ENCODE results near the gene ADM2. TPM values are rescaled to one million over a fixed set of nuclear protein-coding genes. Genes with fewer than 3 reads are reported as not detected.

The ADM2 gene
- total and polyA plus RNA-seq, 2 experiments from 2014 or later: 0.10 to 0.39 TPM

DNA sequence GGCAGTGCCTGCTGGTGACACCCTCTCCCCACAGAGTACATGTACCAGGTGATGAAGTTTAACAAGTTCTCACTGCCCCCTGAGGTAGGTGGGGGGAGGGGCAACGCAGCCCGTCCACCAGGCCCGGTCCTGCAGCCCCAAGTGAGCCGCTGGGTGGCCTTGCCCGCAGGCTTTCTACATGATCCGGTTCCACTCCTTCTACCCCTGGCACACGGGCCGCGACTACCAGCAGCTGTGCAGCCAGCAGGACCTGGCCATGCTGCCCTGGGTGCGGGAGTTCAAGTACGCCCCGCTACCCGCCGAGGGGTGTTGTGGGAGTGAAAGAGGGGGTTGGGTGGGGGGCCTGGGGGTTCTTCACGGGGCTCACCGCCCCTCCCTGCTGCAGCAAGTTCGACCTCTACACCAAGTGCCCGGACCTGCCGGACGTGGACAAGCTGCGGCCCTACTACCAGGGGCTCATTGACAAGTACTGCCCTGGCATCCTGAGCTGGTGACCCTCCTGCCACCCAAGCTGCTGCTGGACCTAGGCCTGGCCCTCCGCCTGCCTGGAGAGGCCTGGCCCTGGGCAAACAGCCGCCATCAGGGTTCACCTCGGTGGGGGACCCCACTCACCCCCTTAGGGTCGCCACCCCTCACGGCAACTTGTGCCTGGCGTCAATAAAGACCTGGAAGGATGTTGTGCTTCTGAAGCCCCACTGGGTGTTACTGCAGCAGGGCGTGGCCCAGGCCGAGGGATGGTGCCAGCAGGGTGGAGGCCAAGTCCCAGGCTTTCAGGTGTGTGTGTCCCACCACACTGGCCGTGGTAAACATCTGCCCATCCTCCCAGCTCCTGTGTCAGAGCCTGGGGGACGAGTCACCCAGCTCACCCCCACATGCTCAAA, 8.3 kb downstream of the ADM2 start:
- Histone ChIP-seq H3K27ac (no peak overlapping the region), H3K4me3 (no peak overlapping the region), H3K4me1 (ENCODE audit: low read depth) (no peaks in the 10 kb centered on the region), H3K36me3 (no peaks in the 10 kb centered on the region), H3K27me3 (no peaks in the 10 kb centered on the region), H3K9me3 (ENCODE audit: low read depth) (no peaks in the 10 kb centered on the region)
- DNase-seq (ENCODE audit: low read depth in 1 of 2, low spot score in 1 of 2): no peak
- TF ChIP-seq, protein P1, sequence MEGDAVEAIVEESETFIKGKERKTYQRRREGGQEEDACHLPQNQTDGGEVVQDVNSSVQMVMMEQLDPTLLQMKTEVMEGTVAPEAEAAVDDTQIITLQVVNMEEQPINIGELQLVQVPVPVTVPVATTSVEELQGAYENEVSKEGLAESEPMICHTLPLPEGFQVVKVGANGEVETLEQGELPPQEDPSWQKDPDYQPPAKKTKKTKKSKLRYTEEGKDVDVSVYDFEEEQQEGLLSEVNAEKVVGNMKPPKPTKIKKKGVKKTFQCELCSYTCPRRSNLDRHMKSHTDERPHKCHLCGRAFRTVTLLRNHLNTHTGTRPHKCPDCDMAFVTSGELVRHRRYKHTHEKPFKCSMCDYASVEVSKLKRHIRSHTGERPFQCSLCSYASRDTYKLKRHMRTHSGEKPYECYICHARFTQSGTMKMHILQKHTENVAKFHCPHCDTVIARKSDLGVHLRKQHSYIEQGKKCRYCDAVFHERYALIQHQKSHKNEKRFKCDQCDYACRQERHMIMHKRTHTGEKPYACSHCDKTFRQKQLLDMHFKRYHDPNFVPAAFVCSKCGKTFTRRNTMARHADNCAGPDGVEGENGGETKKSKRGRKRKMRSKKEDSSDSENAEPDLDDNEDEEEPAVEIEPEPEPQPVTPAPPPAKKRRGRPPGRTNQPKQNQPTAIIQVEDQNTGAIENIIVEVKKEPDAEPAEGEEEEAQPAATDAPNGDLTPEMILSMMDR (IDR thresholded peaks at IDR 0.05; ENCODE audit: low read depth, low read length): no peak

DNA sequence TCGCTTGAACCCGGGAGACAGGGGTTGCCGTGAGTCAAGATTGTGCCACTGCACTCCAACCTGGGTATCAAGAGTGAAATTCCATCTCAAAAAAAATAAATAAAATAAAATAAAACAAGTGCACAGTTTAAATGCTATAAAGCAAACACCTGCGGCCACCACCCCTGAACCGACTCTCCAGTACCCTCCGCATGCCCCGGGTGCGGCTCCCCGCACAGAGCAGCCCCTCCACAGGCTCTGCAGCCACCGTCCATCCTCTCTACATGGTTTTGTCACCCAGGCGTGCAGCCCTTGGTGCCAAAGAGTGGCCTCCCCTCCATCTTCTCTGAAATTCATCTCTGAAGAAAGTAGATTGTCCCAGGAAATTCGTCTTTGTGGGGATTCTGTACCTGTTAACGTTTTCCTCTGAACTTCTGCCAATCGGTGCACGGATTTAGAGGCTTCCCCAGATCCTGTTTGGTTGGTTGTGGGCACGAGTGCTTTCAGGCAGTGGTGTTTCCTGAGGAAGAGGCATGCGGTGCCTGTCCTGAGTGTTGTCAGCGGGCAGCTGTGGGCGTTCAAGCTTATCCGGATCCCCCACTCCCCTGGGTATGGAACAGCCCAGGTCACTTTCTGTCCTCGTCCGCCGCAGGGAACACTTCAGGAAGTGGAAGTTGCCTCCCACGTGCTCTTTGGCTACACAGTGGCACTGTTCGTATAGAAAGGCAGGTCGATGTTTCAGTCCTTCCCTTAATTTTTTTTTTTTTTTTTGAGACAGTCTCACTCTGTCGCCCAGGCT, 9.4 kb downstream of the ADM2 start:
- H3K4me1 ChIP-seq (ENCODE audit: low read depth): no peaks in the 10 kb centered on the region
- H3K4me3 ChIP-seq: no peak overlapping the region
- no peak for DNase-seq (ENCODE audit: low read depth in 1 of 2, low spot score in 1 of 2)
- H3K27me3 ChIP-seq: no peaks in the 10 kb centered on the region
- no peaks in the 10 kb centered on the region for H3K9me3 ChIP-seq (ENCODE audit: low read depth)
- H3K27ac ChIP-seq: no peak overlapping the region
- H3K36me3 ChIP-seq: no peaks in the 10 kb centered on the region
- TF ChIP-seq, protein P1 (IDR thresholded peaks at IDR 0.05; ENCODE audit: low read depth, low read length): no peak

DNA sequence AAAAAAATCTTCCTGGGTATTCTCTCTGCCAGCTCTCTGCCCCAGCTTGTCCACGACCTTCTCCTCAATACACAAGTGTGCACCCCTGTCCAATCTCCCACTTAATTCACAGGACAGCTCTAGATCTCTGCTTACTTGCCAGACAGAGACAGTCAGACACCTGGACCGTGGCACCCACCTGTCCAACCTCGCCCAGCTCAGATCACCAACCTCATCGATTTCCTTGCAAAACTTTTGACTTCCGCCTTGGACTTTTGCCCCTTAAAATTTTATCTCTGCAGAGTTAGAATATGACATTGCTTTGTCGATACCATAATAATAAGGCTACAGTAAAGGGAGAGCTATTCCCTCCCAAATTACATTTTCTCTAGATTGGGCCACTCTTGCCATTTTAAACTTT, 15.8 kb downstream of the ADM2 start:
- Histone ChIP-seq H3K4me1 (ENCODE audit: low read depth) (no peaks in the 10 kb centered on the region), H3K9me3 (ENCODE audit: low read depth) (no peaks in the 10 kb centered on the region), H3K4me3 (no peak overlapping the region), H3K27ac (no peak overlapping the region), H3K36me3 (no peaks in the 10 kb centered on the region), H3K27me3 (no peaks in the 10 kb centered on the region)
- DNase-seq (ENCODE audit: low read depth in 1 of 2, low spot score in 1 of 2): no peak
- TF ChIP-seq, protein P1 (IDR thresholded peaks at IDR 0.05; ENCODE audit: low read depth, low read length): no peak

DNA sequence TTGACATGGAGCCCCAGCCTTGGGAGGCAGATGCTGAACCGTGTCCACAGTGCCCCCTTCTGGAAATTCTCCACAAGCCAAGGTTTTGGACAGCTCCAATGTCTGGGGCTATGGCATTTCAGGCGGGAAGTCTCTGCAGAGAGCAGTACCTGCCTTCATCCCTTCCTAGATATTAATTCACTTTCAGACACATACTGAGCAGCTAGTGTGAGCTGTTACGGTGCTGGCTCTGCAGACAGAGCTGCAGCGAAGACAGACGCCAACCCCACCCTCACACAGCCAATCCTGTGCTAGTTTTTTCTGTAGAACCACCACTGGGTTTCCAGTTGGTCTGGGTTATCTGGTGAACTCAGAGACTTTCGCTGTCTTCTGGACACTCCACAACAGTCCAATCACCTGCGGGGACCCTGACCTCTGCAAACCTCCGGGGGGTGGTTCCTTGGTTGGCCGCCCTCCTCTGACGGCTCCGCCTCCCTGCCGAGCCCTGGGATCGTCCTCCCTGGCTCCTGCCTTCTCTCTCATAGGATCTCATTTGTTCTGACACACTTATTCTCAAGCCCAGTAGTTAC, 17.1 kb downstream of the ADM2 start:
- Histone ChIP-seq H3K36me3 (no peaks in the 10 kb centered on the region), H3K27me3 (no peaks in the 10 kb centered on the region), H3K9me3 (ENCODE audit: low read depth) (no peaks in the 10 kb centered on the region), H3K4me1 (ENCODE audit: low read depth) (no peaks in the 10 kb centered on the region), H3K27ac (no peak overlapping the region), H3K4me3 (no peak overlapping the region)
- TF ChIP-seq, protein P1 (IDR thresholded peaks at IDR 0.05; ENCODE audit: low read depth, low read length): peak; percentile 79
- peak; percentile 70 to 86 for DNase-seq (ENCODE audit: low read depth in 1 of 2, low spot score in 1 of 2)

DNA sequence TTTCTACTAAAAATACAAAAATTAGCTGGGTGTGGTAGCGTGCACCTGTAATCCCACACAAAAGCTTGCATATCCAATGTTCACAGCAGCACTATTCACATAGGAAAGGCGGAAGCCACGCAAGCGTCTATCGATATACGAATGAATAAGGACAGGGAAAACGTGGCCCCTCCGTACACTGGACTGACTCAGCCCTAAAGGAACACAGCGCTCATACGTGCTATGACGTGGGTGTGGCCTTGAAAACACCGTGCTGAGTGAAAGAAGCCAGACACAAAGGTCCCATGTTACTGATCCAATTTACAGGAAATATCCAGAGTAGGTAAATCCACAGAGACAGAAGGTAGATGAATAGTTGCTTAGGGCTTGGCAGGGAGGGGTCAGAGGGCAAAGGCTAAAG, 19.1 kb downstream of the ADM2 start:
- H3K4me1 ChIP-seq (ENCODE audit: low read depth): no peaks in the 10 kb centered on the region
- no peak overlapping the region for H3K27ac ChIP-seq
- H3K4me3 ChIP-seq: no peak overlapping the region
- no peaks in the 10 kb centered on the region for H3K9me3 ChIP-seq (ENCODE audit: low read depth)
- TF ChIP-seq, protein P1 (IDR thresholded peaks at IDR 0.05; ENCODE audit: low read depth, low read length): no peak
- H3K36me3 ChIP-seq: peaks cover 4% of the 10 kb centered on the region
- no peaks in the 10 kb centered on the region for H3K27me3 ChIP-seq
- no peak for DNase-seq (ENCODE audit: low read depth in 1 of 2, low spot score in 1 of 2)

Data from cardiac muscle cell (in vitro differentiated cells and primary cell).